Neural cell (in vitro differentiated cells): Measurements from ENCODE around the gene UQCRQ.

Source experiments
- EZH2 ChIP-seq: fragments of 200-600, 300-800 bp; shearing (Covaris generic), sonication (generic); IDR thresholded peaks from 2 replicates; pipeline ENCODE4 v1.6.1; 2014; ENCODE audit warnings: antibody characterized with exemption, low read length, borderline replicate concordance, mild to moderate bottlenecking; ENCODE audit not compliant: insufficient read depth, poor library complexity, severe bottlenecking
- TF ChIP-seq, protein P1 (sequence below): fragments of 450-650 bp; IDR thresholded peaks from 2 replicates; pipeline ENCODE4 v1.5.1; 2014; ENCODE audit warnings: antibody characterized with exemption, mild to moderate bottlenecking, moderate library complexity; ENCODE audit not compliant: poor library complexity, severe bottlenecking
- TF ChIP-seq, protein P2 (sequence below): IDR thresholded peaks from 2 replicates; pipeline ENCODE4 v1.6.1; 2012; ENCODE audit warnings: borderline replicate concordance

DNA sequence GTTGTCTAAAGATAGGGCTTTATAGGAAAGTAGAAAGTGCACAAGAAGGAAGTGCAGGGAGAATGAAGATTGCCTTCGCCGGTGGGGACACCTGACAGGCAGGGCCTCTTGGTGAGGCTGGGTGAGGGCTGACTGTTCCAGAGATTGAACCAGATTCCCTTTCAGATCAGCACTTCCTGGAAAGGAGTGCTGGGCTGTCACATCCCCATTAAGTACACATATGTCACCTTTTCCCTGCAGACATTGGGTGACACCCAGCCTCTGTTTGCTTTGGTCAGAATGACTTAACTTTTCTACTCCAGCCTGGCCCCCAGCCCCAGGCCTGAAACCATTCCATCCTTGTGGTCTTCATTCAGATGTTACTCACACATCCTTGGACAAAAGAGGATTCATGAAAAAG, 28.6 kb upstream of the UQCRQ start:
- no peak for TF ChIP-seq EZH2
- TF ChIP-seq, protein P1, sequence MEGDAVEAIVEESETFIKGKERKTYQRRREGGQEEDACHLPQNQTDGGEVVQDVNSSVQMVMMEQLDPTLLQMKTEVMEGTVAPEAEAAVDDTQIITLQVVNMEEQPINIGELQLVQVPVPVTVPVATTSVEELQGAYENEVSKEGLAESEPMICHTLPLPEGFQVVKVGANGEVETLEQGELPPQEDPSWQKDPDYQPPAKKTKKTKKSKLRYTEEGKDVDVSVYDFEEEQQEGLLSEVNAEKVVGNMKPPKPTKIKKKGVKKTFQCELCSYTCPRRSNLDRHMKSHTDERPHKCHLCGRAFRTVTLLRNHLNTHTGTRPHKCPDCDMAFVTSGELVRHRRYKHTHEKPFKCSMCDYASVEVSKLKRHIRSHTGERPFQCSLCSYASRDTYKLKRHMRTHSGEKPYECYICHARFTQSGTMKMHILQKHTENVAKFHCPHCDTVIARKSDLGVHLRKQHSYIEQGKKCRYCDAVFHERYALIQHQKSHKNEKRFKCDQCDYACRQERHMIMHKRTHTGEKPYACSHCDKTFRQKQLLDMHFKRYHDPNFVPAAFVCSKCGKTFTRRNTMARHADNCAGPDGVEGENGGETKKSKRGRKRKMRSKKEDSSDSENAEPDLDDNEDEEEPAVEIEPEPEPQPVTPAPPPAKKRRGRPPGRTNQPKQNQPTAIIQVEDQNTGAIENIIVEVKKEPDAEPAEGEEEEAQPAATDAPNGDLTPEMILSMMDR: no peak
- TF ChIP-seq, protein P2, sequence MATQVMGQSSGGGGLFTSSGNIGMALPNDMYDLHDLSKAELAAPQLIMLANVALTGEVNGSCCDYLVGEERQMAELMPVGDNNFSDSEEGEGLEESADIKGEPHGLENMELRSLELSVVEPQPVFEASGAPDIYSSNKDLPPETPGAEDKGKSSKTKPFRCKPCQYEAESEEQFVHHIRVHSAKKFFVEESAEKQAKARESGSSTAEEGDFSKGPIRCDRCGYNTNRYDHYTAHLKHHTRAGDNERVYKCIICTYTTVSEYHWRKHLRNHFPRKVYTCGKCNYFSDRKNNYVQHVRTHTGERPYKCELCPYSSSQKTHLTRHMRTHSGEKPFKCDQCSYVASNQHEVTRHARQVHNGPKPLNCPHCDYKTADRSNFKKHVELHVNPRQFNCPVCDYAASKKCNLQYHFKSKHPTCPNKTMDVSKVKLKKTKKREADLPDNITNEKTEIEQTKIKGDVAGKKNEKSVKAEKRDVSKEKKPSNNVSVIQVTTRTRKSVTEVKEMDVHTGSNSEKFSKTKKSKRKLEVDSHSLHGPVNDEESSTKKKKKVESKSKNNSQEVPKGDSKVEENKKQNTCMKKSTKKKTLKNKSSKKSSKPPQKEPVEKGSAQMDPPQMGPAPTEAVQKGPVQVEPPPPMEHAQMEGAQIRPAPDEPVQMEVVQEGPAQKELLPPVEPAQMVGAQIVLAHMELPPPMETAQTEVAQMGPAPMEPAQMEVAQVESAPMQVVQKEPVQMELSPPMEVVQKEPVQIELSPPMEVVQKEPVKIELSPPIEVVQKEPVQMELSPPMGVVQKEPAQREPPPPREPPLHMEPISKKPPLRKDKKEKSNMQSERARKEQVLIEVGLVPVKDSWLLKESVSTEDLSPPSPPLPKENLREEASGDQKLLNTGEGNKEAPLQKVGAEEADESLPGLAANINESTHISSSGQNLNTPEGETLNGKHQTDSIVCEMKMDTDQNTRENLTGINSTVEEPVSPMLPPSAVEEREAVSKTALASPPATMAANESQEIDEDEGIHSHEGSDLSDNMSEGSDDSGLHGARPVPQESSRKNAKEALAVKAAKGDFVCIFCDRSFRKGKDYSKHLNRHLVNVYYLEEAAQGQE: no peak
